Parathyroid adenoma (tissue), 2 donors: ENCODE results near the gene INF2.
"Not testable (repeated sequence)": the region's sequence is repeated elsewhere in the genome, so short reads cannot be mapped to it uniquely, and the experiment has no call there.

Source experiments
- H2AFZ ChIP-seq: fragments of 300-600 bp; sonication (generic); one replicate; pipeline ENCODE4 v1.7.0; 2017; ENCODE audit warnings: antibody characterized with exemption, mild to moderate bottlenecking
- H3K27ac ChIP-seq: fragments of 300-600 bp; sonication (generic); one replicate; pipeline ENCODE4 v1.7.0; 2017
- H3K27me3 ChIP-seq: fragments of 300-600 bp; sonication (generic); one replicate; pipeline ENCODE4 v1.7.0; 2017; ENCODE audit warnings: low read length; ENCODE audit not compliant: control insufficient read depth, insufficient read depth
- H3K36me3 ChIP-seq: fragments of 300-600 bp; sonication (generic); one replicate; pipeline ENCODE4 v1.7.0; 2017; ENCODE audit warnings: low read length; ENCODE audit not compliant: control insufficient read depth, insufficient read depth
- H3K4me1 ChIP-seq: fragments of 300-600 bp; sonication (generic); one replicate; pipeline ENCODE4 v1.7.0; 2017; ENCODE audit warnings: control low read depth
- H3K4me2 ChIP-seq: fragments of 300-600 bp; sonication (generic); one replicate; pipeline ENCODE4 v1.7.0; 2017; ENCODE audit warnings: low read length
- H3K4me3 ChIP-seq: fragments of 300-600 bp; sonication (generic); one replicate; pipeline ENCODE4 v1.7.0; 2017; ENCODE audit warnings: low read depth, low read length
- H3K79me2 ChIP-seq: fragments of 300-600 bp; sonication (generic); one replicate; pipeline ENCODE4 v1.7.0; 2017; ENCODE audit warnings: control low read depth
- H3K9ac ChIP-seq: fragments of 300-600 bp; sonication (generic); one replicate; pipeline ENCODE4 v1.7.0; 2017; ENCODE audit warnings: mild to moderate bottlenecking
- H3K9me3 ChIP-seq: fragments of 300-600 bp; sonication (generic); one replicate; pipeline ENCODE4 v1.7.0; 2017; ENCODE audit warnings: low read length; ENCODE audit not compliant: control insufficient read depth
- CTCF ChIP-seq: fragments of 300-600 bp; sonication (generic); IDR thresholded peaks from one replicate; pipeline ENCODE4 v1.7.0; 2017; ENCODE audit warnings: antibody characterized with exemption, mild to moderate bottlenecking
- donor health status: primary hyperparathyroidism.

INF2 gene

GRCh38 chr14:104652386-104652785 is 37.0 kb upstream of the INF2 start:
- Histone ChIP-seq H3K9ac (no peak overlapping the region), H3K79me2 (no peaks in the 10 kb centered on the region), H3K4me1 (no peaks in the 10 kb centered on the region), H3K4me3 (no peak overlapping the region), H3K9me3 (no peaks in the 10 kb centered on the region), H3K27ac (no peak overlapping the region), H3K27me3 (no peaks in the 10 kb centered on the region), H3K4me2 (no peak overlapping the region), H3K36me3 (no peaks in the 10 kb centered on the region), H2AFZ (no peak overlapping the region)
- TF ChIP-seq CTCF = no peak

- H3K9ac ChIP-seq, H3K4me2 ChIP-seq, H2AFZ ChIP-seq, H3K27me3 ChIP-seq, H3K4me3 ChIP-seq, H3K9me3 ChIP-seq, H3K36me3 ChIP-seq, H3K4me1 ChIP-seq, H3K27ac ChIP-seq, H3K79me2 ChIP-seq: not testable (repeated sequence)
These were observed 36.1 kb upstream of the INF2 start for GRCh38 chr14:104653130-104653920.

GRCh38 chr14:104654119-104654518 is 35.3 kb upstream of the INF2 start:
- no peak for TF ChIP-seq CTCF
- Histone ChIP-seq H3K27me3 (no peaks in the 10 kb centered on the region), H3K27ac (no peak overlapping the region), H3K4me1 (no peaks in the 10 kb centered on the region), H3K9ac (no peak overlapping the region), H3K9me3 (no peaks in the 10 kb centered on the region), H3K36me3 (no peaks in the 10 kb centered on the region), H3K4me3 (no peak overlapping the region), H3K4me2 (no peak overlapping the region), H2AFZ (no peak overlapping the region), H3K79me2 (no peaks in the 10 kb centered on the region)

- H3K4me3 ChIP-seq = no peak overlapping the region
These were observed 34.1 kb upstream of the INF2 start for GRCh38 chr14:104655128-104655848.

More at GRCh38 chr14:104655128-104655848, 34.1 kb upstream of the INF2 start:
- no peak overlapping the region for H2AFZ ChIP-seq
- H3K27ac ChIP-seq = no peak overlapping the region
- no peak for TF ChIP-seq CTCF
- H3K36me3 ChIP-seq = no peaks in the 10 kb centered on the region
- no peaks in the 10 kb centered on the region for H3K9me3 ChIP-seq
- no peak overlapping the region for H3K9ac ChIP-seq
- H3K27me3 ChIP-seq = no peaks in the 10 kb centered on the region
- H3K4me2 ChIP-seq = no peak overlapping the region
- H3K4me1 ChIP-seq = no peaks in the 10 kb centered on the region
- no peaks in the 10 kb centered on the region for H3K79me2 ChIP-seq
